SK-N-MC (cell line): Measurements from ENCODE around the gene PRM2.

Source experiments
- EZH2 ChIP-seq: fragments of 200-600 bp; sonication (generic); IDR thresholded peaks from one replicate; pipeline ENCODE4 v1.6.1; 2017; ENCODE audit warnings: antibody characterized with exemption
- FOXP2 ChIP-seq: optimal IDR thresholded peaks from 2 replicates; pipeline ENCODE3; 2011; ENCODE audit warnings: mild to moderate bottlenecking, moderate library complexity; ENCODE audit not compliant: insufficient read depth; ENCODE audit errors: extremely low read length, control extremely low read depth
- POLR2AphosphoS5 ChIP-seq: IDR thresholded peaks from 2 replicates; pipeline ENCODE4 v1.6.1; 2012; ENCODE audit warnings: mild to moderate bottlenecking, low read depth, low read length, borderline replicate concordance

- TF ChIP-seq EZH2, result no peak
- no peak for TF ChIP-seq POLR2AphosphoS5
- no peak for TF ChIP-seq FOXP2
Measured at GRCh38 chr16:11297492-11298142, 21.3 kb upstream of the PRM2 start.
